ENCODE measurements around the gene KIF16B.

GRCh38 chr20:16541226-16541625 is 32.0 kb downstream of the KIF16B start:
- TF ChIP-seq CTCF (IDR thresholded peaks at IDR 0.05; ENCODE audit: insufficient read depth, low read depth, low read length) (no peak), EZH2 (IDR thresholded peaks at IDR 0.05; ENCODE audit: insufficient read depth, low read length) (no peak)

Measured in astrocyte (in vitro differentiated cells and primary cell).